GM15510 (cell line): ENCODE measurements around the gene ASCC2.

Experiments
- POLR2A ChIP-seq: IDR thresholded peaks from 3 replicates; pipeline ENCODE4 v1.6.1; 2011; ENCODE audit warnings: borderline replicate concordance; ENCODE audit not compliant: insufficient read length; ENCODE audit errors: extremely low read depth

Gene ASCC2

GRCh38 chr22:29806196-29806595 lies 31.9 kb downstream of the ASCC2 start:
- no peak for TF ChIP-seq POLR2A

- TF ChIP-seq POLR2A = no peak
Measured at GRCh38 chr22:29804985-29805384, 33.1 kb downstream of the ASCC2 start.

- TF ChIP-seq POLR2A = no peak
Measured at GRCh38 chr22:29803190-29803589, 34.9 kb downstream of the ASCC2 start.

- no peak for TF ChIP-seq POLR2A
Measured at GRCh38 chr22:29801796-29802195, 36.3 kb downstream of the ASCC2 start.

GRCh38 chr22:29801153-29801552 lies 36.9 kb downstream of the ASCC2 start:
- TF ChIP-seq POLR2A = no peak

- TF ChIP-seq POLR2A = no peak
Measured at GRCh38 chr22:29799217-29799680, 38.8 kb downstream of the ASCC2 start.

- no peak for TF ChIP-seq POLR2A
Measured at GRCh38 chr22:29798801-29799200, 39.3 kb downstream of the ASCC2 start.

GRCh38 chr22:29798318-29798717 lies 39.8 kb downstream of the ASCC2 start:
- no peak for TF ChIP-seq POLR2A

- no peak for TF ChIP-seq POLR2A
Measured at GRCh38 chr22:29797351-29797750, 40.7 kb downstream of the ASCC2 start.

GRCh38 chr22:29795663-29796062 lies 42.4 kb downstream of the ASCC2 start:
- no peak for TF ChIP-seq POLR2A

- TF ChIP-seq POLR2A = no peak
Measured at GRCh38 chr22:29793396-29793795, 44.7 kb downstream of the ASCC2 start.

GRCh38 chr22:29790061-29790460 lies 48.0 kb downstream of the ASCC2 start:
- no peak for TF ChIP-seq POLR2A

- no peak for TF ChIP-seq POLR2A
Measured at GRCh38 chr22:29788339-29789279, 49.5 kb downstream of the ASCC2 start.

GRCh38 chr22:29787371-29787980 lies 50.6 kb downstream of the ASCC2 start:
- no peak for TF ChIP-seq POLR2A

- TF ChIP-seq POLR2A = no peak
Measured at GRCh38 chr22:29786031-29786430, 52.0 kb downstream of the ASCC2 start.
